ENCODE results near the gene MED25. TPM values are rescaled to one million over a fixed set of nuclear protein-coding genes. Genes with fewer than 3 reads are reported as not detected.

Gene MED25
- total and polyA plus RNA-seq, 9 of the 15 experiments (the other 6 are each of a cell fraction or from before 2014, with no cell fraction given): 4.1 to 93.9 (median 19.3) TPM

DNA sequence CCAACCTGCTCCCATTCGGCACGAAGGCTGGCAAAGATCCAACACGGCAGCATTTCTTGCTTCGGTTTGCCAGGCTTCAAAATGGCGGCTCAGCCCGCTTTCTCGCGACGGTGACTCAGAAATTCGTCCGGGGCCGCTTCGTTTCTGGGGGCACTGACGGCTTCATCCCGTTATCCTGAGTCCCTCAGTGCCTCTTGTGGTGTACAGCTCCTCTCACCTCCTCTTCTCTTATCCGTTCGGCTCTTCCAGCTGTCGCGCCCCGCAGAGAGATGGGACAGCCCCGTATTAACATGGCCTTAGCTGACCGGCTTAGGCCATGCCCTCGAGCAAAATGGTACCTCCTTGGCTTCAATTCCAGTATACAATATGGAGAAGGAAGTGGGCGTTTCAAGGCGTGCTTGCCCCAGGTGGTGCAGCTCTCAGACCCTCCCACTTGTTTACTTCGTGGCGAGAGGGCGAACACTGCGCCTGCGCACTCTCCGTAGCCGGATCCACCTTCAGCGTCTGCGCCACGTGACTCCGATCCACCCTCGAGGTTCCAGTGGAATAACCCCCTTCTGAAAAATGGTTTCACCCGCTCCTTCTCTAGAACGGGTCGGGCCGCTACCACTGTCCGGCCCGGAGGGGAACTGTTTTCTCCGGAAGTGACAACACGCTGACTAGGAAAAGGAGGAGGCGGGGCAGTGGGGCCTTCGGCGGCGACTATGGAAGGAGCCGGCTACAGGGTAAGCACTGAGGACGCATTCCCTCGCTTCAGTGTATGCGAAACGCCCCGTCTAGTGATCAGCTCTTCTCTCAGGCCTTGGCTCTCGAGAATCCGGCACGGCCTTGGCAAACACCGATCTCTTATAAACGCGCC, 59.2 kb downstream of the MED25 start, which contains the start of the genes AKT1S1 and TBC1D17 (continued):
- TF ChIP-seq, protein P1, sequence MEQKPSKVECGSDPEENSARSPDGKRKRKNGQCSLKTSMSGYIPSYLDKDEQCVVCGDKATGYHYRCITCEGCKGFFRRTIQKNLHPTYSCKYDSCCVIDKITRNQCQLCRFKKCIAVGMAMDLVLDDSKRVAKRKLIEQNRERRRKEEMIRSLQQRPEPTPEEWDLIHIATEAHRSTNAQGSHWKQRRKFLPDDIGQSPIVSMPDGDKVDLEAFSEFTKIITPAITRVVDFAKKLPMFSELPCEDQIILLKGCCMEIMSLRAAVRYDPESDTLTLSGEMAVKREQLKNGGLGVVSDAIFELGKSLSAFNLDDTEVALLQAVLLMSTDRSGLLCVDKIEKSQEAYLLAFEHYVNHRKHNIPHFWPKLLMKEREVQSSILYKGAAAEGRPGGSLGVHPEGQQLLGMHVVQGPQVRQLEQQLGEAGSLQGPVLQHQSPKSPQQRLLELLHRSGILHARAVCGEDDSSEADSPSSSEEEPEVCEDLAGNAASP (IDR thresholded peaks at IDR 0.05): no peak
- TF ChIP-seq, protein P2, sequence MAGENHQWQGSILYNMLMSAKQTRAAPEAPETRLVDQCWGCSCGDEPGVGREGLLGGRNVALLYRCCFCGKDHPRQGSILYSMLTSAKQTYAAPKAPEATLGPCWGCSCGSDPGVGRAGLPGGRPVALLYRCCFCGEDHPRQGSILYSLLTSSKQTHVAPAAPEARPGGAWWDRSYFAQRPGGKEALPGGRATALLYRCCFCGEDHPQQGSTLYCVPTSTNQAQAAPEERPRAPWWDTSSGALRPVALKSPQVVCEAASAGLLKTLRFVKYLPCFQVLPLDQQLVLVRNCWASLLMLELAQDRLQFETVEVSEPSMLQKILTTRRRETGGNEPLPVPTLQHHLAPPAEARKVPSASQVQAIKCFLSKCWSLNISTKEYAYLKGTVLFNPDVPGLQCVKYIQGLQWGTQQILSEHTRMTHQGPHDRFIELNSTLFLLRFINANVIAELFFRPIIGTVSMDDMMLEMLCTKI (IDR thresholded peaks at IDR 0.05; ENCODE audit: partially characterized antibody): no peak
- TF ChIP-seq NR3C1 (CRISPR knock-in tag; IDR thresholded peaks at IDR 0.05) (no peak), EP300 (IDR thresholded peaks at IDR 0.05; ENCODE audit: low read length) (no peak), TSC22D4 (tag; IDR thresholded peaks at IDR 0.05) (no peak), MTA2 (IDR thresholded peaks at IDR 0.05; ENCODE audit: low read depth) (no peak), ZBED1 (IDR thresholded peaks at IDR 0.05) (no peak), SREBF1 (IDR thresholded peaks at IDR 0.05; ENCODE audit: borderline replicate concordance, low read depth, low read length) (peak; percentile 97), FOXK2 (conservative IDR thresholded peaks at IDR 0.05 in 1 of 2, IDR thresholded peaks at IDR 0.05 in 1 of 2; ENCODE audit: low read depth in 2 of 2) (peak; percentile 100)
- TF ChIP-seq, protein P3, sequence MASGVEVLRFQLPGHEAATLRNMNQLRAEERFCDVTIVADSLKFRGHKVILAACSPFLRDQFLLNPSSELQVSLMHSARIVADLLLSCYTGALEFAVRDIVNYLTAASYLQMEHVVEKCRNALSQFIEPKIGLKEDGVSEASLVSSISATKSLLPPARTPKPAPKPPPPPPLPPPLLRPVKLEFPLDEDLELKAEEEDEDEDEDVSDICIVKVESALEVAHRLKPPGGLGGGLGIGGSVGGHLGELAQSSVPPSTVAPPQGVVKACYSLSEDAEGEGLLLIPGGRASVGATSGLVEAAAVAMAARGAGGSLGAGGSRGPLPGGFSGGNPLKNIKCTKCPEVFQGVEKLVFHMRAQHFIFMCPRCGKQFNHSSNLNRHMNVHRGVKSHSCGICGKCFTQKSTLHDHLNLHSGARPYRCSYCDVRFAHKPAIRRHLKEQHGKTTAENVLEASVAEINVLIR (CRISPR knock-in tag; IDR thresholded peaks at IDR 0.05): peak; percentile 92
- TF ChIP-seq, protein P4, sequence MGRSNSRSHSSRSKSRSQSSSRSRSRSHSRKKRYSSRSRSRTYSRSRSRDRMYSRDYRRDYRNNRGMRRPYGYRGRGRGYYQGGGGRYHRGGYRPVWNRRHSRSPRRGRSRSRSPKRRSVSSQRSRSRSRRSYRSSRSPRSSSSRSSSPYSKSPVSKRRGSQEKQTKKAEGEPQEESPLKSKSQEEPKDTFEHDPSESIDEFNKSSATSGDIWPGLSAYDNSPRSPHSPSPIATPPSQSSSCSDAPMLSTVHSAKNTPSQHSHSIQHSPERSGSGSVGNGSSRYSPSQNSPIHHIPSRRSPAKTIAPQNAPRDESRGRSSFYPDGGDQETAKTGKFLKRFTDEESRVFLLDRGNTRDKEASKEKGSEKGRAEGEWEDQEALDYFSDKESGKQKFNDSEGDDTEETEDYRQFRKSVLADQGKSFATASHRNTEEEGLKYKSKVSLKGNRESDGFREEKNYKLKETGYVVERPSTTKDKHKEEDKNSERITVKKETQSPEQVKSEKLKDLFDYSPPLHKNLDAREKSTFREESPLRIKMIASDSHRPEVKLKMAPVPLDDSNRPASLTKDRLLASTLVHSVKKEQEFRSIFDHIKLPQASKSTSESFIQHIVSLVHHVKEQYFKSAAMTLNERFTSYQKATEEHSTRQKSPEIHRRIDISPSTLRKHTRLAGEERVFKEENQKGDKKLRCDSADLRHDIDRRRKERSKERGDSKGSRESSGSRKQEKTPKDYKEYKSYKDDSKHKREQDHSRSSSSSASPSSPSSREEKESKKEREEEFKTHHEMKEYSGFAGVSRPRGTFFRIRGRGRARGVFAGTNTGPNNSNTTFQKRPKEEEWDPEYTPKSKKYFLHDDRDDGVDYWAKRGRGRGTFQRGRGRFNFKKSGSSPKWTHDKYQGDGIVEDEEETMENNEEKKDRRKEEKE (IDR thresholded peaks at IDR 0.05; ENCODE audit: borderline replicate concordance in 1 of 2, control insufficient read depth in 1 of 2, low read depth in 2 of 2, low read length in 1 of 2): peak in 1 of 2 experiments; percentile 92; a peak in 2 of 4 replicates
- TF ChIP-seq, protein P5, sequence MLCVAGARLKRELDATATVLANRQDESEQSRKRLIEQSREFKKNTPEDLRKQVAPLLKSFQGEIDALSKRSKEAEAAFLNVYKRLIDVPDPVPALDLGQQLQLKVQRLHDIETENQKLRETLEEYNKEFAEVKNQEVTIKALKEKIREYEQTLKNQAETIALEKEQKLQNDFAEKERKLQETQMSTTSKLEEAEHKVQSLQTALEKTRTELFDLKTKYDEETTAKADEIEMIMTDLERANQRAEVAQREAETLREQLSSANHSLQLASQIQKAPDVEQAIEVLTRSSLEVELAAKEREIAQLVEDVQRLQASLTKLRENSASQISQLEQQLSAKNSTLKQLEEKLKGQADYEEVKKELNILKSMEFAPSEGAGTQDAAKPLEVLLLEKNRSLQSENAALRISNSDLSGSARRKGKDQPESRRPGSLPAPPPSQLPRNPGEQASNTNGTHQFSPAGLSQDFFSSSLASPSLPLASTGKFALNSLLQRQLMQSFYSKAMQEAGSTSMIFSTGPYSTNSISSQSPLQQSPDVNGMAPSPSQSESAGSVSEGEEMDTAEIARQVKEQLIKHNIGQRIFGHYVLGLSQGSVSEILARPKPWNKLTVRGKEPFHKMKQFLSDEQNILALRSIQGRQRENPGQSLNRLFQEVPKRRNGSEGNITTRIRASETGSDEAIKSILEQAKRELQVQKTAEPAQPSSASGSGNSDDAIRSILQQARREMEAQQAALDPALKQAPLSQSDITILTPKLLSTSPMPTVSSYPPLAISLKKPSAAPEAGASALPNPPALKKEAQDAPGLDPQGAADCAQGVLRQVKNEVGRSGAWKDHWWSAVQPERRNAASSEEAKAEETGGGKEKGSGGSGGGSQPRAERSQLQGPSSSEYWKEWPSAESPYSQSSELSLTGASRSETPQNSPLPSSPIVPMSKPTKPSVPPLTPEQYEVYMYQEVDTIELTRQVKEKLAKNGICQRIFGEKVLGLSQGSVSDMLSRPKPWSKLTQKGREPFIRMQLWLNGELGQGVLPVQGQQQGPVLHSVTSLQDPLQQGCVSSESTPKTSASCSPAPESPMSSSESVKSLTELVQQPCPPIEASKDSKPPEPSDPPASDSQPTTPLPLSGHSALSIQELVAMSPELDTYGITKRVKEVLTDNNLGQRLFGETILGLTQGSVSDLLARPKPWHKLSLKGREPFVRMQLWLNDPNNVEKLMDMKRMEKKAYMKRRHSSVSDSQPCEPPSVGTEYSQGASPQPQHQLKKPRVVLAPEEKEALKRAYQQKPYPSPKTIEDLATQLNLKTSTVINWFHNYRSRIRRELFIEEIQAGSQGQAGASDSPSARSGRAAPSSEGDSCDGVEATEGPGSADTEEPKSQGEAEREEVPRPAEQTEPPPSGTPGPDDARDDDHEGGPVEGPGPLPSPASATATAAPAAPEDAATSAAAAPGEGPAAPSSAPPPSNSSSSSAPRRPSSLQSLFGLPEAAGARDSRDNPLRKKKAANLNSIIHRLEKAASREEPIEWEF (CRISPR knock-in tag; IDR thresholded peaks at IDR 0.05): no peak; the same call in 1 of the 2 replicates

Data from K562 (cell line).